Glutamatergic neuron (in vitro differentiated cells): ENCODE results near the gene LMX1B. TPM values are rescaled to one million over a fixed set of nuclear protein-coding genes. Genes with fewer than 3 reads are reported as not detected.

Experiments
- DNase-seq: peaks from one replicate; pipeline ENCODE4 v3.0.0; 2022
- H3K27ac Mint-ChIP-seq: one replicate; pipeline ENCODE4 v1.8.0; 2020; ENCODE audit warnings: mild to moderate bottlenecking, mixed read lengths, inconsistent platforms; ENCODE audit not compliant: unreplicated experiment
- H3K27me3 Mint-ChIP-seq: one replicate; pipeline ENCODE4 v1.8.0; 2020; ENCODE audit warnings: mild to moderate bottlenecking, moderate library complexity, mixed read lengths, inconsistent platforms; ENCODE audit not compliant: unreplicated experiment
- H3K36me3 Mint-ChIP-seq: one replicate; pipeline ENCODE4 v1.8.0; 2020; ENCODE audit warnings: mild to moderate bottlenecking, mixed read lengths, inconsistent platforms; ENCODE audit not compliant: unreplicated experiment
- H3K4me1 Mint-ChIP-seq: one replicate; pipeline ENCODE4 v1.8.0; 2020; ENCODE audit warnings: mild to moderate bottlenecking, low read depth, mixed read lengths, inconsistent platforms; ENCODE audit not compliant: unreplicated experiment
- H3K4me3 Mint-ChIP-seq: one replicate; pipeline ENCODE4 v1.8.0; 2020; ENCODE audit warnings: mild to moderate bottlenecking, mixed read lengths, inconsistent platforms; ENCODE audit not compliant: unreplicated experiment
- H3K9me3 Mint-ChIP-seq: one replicate; pipeline ENCODE4 v1.8.0; 2020; ENCODE audit warnings: mild to moderate bottlenecking, moderate library complexity, mixed read lengths, inconsistent platforms; ENCODE audit not compliant: unreplicated experiment
- CTCF ChIP-seq: fragments of 200-600 bp; sonication (generic); IDR thresholded peaks from one replicate; pipeline ENCODE4 v1.5.0; 2021; ENCODE audit not compliant: partially characterized antibody, unreplicated experiment
- long read RNA-seq: library from polyadenylated mRNA; unstranded; transcript quantifications from one replicate; pipeline ENCODE4 v2.0.0, GENCODE V29; 2020; ENCODE audit not compliant: unreplicated experiment
- total RNA-seq: library from RNA; stranded (reverse); fragmentation: NEBNext Ultra II Directional; extraction: Animal tissue kit (Norgen Biotek cat#: 25700); gene quantifications from one replicate; pipeline ENCODE4 v1.2.1, GENCODE V29; 2021; ENCODE audit not compliant: unreplicated experiment

Gene LMX1B
- total RNA-seq, result 0.27 TPM
- long read RNA-seq, result 0 reads

DNA sequence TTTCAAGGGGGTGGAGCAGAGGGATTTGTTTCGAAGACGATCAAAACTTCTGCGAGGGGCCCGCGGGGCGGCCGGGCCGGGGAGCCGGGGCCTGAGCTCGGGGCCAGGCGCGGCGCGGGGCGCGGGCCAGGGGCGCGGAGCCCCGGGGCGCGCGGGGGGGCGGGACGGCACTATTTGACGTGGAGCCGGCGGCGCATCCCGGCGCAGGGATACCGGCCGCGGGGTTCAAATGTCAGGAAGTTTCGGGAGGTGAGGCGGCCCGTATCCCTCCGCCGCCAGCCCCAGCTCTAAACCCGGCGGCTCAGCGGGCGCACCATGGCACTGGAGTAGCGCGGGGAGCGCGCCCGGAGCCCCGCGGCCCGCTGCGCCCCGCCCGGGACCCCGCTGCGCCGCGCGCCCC lies at the start of gene LMX1B:
LMX1B (plus strand) TSS at position 278 of the 400 bp plus-strand sequence. CDS start 522 bp downstream, outside the sequence.
- peaks cover 38% of the 10 kb centered on the region for H3K27me3 Mint-ChIP-seq
- no peak within 1 kb of the TSS for H3K27ac Mint-ChIP-seq
- peak within 1 kb of the TSS; percentile 49 for H3K4me3 Mint-ChIP-seq
- no peak for TF ChIP-seq CTCF
- peaks cover 12% of the 10 kb centered on the region for H3K4me1 Mint-ChIP-seq
- DNase-seq, result peak; percentile 60
- H3K9me3 Mint-ChIP-seq, result peaks cover 10% of the 10 kb centered on the region
- peaks cover 5% of the 10 kb centered on the region for H3K36me3 Mint-ChIP-seq

GRCh38 chr9:126564128-126564527 lies 49.6 kb upstream of the LMX1B start:
- Mint-ChIP-seq H3K4me1 (no peaks in the 10 kb centered on the region), H3K9me3 (peaks cover 3% of the 10 kb centered on the region), H3K36me3 (no peaks in the 10 kb centered on the region), H3K27ac (no peak overlapping the region), H3K27me3 (peaks cover 14% of the 10 kb centered on the region), H3K4me3 (no peak overlapping the region)
- TF ChIP-seq CTCF, result no peak
- DNase-seq, result peak; percentile 38

- H3K4me1 Mint-ChIP-seq, result no peaks in the 10 kb centered on the region
- H3K9me3 Mint-ChIP-seq, result peaks cover 3% of the 10 kb centered on the region
- DNase-seq, result no peak
- H3K27me3 Mint-ChIP-seq, result peaks cover 14% of the 10 kb centered on the region
- TF ChIP-seq CTCF, result peak; percentile 54
- no peak overlapping the region for H3K27ac Mint-ChIP-seq
- no peak overlapping the region for H3K4me3 Mint-ChIP-seq
- H3K36me3 Mint-ChIP-seq, result no peaks in the 10 kb centered on the region
Observed at GRCh38 chr9:126564716-126565115, 49.0 kb upstream of the LMX1B start.

DNA sequence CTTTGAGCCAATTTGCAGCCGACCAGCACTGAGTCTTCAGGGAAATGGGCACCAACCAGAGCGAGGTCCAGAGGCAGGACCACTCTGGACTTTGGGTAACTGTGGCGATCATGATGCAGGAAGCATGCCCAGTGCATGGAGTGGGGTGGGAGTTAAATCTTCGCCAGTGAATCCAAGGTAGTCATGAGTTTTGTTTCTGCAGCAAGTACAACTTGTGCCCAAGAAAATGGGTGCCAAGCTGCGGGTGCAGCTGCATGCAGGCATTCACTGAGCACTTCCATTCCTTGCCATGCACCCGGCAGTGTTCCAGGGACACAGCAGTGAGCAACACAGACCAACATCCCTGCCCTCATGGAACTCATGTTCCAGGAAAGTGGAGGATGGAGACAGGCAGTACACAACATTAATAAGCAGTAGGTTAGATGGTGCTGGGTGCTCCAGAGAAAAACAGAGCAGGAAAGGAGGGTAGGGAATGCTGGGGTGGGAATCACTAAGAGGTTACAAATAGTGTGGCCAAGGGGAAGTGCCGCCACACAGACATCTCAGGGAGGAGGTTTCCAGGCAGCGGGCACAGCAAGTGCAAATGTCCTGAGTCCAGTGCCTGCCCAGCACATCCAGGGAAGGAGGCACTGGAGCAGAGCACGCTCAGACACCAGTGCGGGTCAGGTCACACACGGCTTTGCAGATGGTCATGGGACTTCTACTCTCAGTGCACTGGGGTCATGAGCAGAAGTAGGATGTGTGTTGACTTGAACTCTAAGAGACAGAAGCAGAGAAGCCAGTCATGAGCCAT lies 48.2 kb upstream of the LMX1B start:
- H3K27ac Mint-ChIP-seq, result no peak overlapping the region
- TF ChIP-seq CTCF, result no peak
- DNase-seq, result no peak
- no peak overlapping the region for H3K4me3 Mint-ChIP-seq
- peaks cover 14% of the 10 kb centered on the region for H3K27me3 Mint-ChIP-seq
- no peaks in the 10 kb centered on the region for H3K36me3 Mint-ChIP-seq
- peaks cover 3% of the 10 kb centered on the region for H3K9me3 Mint-ChIP-seq
- no peaks in the 10 kb centered on the region for H3K4me1 Mint-ChIP-seq

DNA sequence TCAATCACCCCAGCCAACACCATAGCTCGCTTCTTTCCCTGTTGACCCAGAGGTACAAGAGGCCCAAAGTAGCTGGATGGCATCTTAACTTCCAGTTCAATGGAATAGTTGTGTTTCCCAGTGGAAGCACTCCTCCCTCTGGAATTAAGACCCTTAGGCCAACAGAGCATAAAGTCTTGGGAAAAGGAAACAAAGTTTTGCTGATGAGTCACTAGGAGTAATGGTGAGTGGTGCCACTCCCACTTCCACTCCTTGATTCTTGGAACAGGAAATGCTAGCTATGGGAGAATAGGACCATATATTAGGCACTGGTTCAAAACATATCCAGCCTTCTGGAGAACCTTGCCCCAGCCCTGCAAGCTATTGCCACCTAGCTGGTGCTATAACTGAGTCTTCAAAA lies 44.7 kb upstream of the LMX1B start:
- Mint-ChIP-seq H3K9me3 (peaks cover 7% of the 10 kb centered on the region), H3K27ac (no peak overlapping the region), H3K4me3 (no peak overlapping the region), H3K27me3 (peaks cover 7% of the 10 kb centered on the region), H3K36me3 (no peaks in the 10 kb centered on the region), H3K4me1 (no peaks in the 10 kb centered on the region)
- DNase-seq, result no peak
- no peak for TF ChIP-seq CTCF
